GM21528 (cell line): ENCODE measurements around the gene FAM221A.
"Not testable (repeated sequence)": the region's sequence is repeated elsewhere in the genome, so short reads cannot be mapped to it uniquely, and the experiment has no call there.

Source experiments
- ATAC-seq: cut with Tn5 transposase; IDR thresholded peaks from one replicate; pipeline ENCODE4 v1.9.1; 2021; ENCODE audit warnings: mild to moderate bottlenecking, moderate library complexity; ENCODE audit not compliant: unreplicated experiment, low FRiP score

FAM221A gene

DNA sequence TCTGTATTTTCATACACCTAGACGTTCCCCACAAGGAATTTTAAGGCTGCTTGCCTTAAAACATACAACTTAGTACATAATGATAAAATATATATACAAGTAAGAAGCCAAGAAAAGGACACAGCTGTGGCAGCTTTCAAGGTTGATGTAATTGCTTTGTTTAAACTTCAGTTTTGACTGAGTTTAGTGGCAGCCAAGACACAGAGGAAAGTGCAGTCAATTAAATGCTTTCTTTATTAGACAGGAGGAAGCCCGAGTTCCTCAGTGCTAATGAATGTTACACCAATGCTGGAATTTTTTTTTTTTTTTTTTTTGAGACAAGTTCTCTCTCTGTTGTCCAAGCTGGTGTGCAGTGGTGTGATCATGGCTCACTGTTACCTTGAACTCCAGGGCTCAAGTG, 18.8 kb downstream of the FAM221A start:
- no peak for ATAC-seq

DNA sequence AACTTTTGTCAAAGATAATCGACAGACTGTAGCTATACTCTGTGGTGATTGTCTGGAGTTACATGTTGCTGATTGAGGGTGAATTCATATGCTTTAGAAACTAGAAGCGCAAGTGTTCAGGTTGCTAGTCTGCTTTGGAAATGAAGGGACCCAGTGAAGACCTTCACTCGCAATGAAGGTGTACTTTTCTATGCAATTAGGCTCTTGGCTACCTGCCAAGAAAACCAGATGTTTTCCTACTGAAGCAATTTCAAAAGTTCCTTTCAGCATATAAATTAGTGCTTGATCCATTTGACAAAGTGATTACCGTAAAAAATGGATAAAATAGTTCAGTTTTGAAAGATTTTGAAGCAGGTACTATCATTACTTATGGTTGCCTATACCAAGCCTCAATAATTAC, 20.0 kb downstream of the FAM221A start:
- ATAC-seq, result no peak

DNA sequence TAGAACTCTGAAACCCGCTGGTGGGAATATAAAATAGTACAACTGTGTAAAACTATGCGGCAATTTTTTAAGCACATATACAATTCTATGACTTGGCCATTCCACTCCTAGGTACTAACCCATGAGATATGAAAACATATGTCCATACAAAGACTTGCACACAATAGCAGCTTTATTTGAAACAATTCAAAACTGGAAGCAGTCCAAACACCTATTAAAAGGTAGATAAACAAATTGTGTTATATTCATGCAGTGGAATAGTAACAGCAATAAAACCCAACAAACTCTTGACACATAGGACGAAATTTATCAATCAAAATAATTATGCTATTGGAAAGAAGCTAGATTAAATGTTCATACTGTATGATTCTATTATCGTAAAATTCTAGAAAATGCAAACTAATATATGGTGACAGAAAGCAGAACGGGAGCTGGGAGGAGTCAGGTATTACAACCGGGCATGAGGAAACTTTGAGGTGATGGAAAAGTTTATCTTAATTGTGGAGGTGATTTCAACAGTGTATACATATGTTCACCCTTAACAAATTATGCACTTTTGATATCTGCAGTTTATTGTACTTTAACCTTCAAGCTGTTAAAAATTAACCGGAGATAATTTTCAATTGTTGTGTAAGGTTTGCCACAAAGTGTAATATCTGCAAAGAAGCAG, 29.2 kb downstream of the FAM221A start:
- ATAC-seq, result no peak

DNA sequence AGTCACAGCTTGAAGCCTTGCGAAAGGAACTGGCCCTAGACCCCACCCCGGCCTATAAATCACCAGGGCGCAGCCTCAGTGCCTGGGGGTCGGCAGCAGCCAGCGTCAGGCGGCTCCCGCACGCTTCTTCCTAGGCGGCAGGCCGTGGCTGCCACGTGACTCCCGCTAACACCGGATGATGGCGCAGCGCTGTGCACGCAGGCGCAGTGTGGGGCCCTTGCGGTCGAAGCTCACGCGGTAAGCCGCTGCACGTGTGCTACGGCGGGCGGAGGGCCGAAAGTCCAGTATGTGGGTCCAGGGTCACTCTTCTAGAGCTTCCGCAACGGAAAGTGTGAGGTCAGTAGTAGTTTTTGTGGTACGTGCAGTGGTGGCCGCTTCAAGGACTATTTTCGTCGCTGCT, 30.0 kb downstream of the FAM221A start, which contains the start of gene STK31:
TSS of gene STK31 (plus strand) at position 220 of the 400 bp plus-strand sequence. CDS start at position 287, 67 bp downstream.
- ATAC-seq, result no peak

DNA sequence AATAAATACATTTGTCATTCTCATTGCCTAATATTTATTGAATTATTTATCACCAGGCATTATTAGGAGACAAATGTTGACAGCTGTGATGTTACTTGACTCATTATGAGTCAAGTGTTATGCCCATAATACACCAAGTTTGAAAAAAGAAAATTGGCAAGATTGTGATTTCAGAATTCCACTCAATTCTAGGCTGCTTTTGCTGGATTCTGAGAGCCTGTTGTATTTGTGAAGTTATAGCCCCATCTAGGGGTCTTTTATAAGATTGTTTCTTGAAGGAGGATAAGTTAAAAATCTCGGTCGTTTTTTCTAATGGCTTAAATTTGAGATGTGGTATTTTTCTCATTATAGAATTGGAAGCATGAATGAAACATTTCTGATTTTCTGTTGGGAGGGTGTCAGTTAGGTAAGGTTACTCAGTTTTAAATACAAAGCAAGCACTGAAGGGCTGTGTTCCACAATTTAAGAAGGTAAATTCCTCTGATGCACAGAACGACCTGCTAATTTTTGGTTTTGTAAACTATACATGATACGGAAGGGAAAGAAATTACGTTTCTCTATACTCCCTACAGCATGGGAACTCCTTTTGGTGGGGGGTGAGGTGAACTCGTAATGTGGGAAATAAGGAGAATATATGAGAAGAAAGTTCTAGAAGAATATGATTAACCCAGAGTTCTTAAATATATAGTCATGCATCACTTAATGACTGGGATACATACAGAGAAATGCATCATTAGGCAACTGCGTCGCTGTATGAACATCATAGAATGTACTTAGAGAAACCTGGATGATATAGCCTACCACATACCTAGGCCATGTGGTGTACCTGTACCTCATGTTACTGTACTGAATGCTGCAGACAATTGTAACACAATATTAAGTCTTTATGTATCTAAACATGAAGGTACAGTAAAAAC, 32.6 kb downstream of the FAM221A start:
- ATAC-seq, result no peak

DNA sequence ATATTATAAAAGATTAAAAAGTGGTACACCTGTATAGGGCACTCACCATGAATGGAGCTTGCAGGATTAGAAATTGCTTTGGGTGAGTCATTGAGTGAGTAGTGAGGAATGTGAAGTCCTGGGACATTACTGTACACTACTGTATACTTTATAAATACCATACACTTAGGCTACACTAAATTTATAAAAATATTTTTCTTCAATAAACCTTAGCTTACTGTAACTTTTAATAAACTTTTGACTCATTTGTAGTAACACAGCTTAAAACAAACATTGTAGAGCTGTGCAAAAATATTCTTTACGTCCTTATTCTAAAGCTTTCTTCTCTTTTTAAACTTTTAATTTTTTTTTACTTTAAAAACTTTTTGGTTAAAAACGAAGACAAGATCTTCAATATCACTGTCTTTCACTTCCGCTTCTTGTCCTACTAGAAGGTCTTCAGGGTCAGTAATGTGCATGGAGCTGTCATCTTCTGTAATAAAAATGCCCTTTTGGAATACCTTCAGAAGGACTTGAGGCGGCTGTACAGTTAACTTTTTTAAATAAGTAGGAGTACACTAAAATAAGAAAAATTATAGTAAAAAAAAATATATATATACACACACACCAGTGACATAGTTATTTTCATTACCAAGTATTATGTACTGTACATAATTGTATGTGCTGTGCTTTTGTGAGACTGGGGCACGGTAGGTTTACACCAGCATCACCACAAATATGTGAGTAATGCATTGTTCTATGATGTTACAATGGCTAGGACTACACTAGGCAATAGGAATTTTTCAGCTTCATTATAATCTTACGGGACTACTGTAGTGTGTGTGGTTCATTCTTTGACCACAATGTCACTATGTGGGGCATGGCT, 33.5 kb downstream of the FAM221A start:
- ATAC-seq, result no peak

DNA sequence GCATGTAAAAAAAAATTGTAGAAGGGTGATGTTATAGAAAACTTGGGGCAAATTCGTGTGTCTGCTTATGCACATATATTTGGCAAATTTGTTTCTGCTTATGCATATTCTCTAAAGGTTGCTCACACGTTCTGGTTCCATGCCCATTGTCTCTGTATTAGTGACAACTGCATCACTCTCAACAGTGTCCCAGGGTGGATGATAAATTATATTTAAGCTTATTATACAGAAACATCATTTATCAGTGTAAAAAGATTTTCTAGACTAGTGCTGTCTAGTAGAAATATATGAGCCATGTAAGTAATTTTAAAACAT, 34.1 kb downstream of the FAM221A start:
- ATAC-seq, result no peak

DNA sequence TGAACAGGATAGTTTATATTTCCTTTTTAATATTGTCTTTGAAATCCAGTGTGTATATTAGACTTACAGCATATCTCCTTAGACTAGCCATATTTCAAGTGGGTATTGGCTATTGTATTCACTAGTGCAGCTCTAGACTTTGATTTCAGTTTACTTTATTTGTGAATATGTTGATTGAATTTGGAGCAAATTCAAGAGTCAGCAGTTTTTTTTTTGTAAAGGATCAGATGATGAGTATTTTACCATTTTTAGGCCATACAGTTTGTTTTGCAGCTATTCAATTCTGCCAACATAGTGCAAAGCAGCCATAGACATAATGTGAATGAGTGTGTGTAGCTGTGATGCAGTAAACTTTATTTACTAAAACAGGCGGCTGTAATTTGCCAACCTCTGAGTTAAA, 34.6 kb downstream of the FAM221A start:
- no peak for ATAC-seq

DNA sequence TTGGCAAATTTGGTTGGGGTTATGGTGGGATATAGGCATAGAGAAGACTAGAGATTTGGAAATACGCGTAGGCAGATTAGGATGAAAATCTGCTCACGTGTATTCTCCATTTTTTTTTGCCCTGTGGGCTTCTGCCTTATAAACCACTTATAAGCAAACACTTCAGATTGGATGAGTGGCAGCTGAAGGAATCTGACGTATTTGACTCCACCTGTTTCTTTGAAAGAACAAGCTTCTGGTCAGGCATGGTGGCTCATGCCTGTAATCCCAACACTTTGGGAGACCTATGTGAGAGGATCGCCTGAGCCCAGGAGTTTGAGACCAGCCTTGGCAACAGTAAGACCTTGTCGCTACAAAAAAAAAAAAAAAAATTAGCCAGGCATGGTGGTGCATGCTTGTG, 35.1 kb downstream of the FAM221A start:
- ATAC-seq, result no peak

DNA sequence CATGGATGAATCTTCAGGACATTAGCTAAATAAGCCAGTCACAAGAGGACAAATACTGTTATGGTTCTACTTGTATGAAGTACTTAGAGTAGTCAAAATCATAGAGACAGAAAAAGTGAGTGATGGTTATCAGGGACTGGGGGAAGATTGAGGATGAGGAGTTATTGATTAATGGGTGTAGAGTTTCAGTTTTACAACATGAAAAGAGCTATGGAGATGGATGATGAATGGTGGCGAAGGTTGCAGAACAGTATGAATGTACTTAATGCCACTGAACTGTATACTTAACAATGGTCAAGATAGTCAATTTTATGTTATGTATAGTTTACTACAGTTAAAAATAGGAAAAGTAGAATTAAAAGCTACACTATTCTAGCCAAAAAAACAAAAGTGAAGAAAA, 37.8 kb downstream of the FAM221A start:
- ATAC-seq, result no peak

DNA sequence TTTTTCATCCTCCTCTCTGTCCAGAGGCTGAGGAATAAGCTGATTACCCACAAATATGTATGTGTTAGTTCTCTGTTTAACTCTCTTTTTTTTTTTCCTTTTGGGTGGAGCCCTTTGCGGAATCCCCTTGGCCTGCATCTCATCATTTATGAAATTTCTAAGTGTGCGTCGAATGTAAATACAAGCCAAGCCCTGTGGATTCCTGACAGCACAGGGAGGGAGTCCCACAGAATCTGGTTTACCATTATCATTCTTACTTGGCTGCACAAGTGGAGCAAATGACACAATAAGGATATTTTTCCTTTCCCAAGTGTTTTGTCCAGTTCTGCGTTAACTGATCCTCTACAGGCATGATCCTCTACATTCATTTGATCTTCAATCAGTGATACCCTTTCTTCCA, 41.5 kb downstream of the FAM221A start:
- ATAC-seq, result no peak

DNA sequence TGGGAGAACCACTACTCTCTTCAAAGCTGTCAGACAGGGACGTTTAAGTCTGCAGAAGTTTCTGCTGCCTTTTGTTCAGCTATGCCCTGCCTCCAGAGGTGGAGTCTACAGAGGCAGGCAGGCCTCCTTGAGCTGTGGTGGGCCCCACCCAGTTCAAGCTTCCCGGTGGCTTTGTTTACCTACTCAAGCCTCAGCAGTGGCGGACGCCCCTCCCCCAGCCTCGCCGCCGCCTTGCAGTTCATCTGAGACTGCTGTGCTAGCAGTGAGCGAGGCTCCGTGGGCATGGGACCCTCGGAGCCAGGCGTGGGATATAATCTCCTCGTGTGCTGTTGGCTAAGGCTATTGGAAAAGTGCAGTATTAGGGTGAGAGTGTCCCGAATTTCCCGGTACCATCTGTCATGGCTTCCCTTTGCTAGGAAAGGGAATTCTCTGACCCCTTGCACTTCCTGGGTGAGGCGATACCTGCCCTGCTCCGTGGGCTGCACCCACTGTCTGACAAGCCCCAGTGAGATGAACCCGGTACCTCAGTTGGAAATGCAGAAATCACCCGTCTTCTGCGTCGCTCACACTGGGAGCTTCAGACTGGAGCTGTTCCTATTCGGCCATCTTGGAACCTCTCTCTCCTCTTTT, 42.7 kb downstream of the FAM221A start:
- ATAC-seq, result not testable (repeated sequence)

DNA sequence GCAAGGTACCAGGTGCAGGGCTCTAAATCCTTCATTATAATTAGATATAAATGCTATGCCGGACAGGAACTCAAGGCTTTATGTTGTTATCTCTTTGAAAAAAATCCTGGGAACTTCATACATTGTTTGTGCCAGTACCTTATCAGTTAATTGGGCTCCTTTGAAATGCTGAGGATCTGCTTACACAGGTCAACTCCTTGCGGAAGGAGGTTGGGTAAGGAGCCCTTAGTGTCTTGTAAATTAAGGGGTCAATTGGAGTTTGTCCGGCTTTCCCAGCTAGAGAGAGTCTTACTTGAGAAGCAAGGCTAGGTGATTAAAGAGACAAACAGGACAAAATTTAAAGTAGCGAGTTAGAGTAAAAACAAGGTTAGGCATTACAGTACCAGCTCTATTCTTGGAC, 44.1 kb downstream of the FAM221A start:
- not testable (repeated sequence) for ATAC-seq

DNA sequence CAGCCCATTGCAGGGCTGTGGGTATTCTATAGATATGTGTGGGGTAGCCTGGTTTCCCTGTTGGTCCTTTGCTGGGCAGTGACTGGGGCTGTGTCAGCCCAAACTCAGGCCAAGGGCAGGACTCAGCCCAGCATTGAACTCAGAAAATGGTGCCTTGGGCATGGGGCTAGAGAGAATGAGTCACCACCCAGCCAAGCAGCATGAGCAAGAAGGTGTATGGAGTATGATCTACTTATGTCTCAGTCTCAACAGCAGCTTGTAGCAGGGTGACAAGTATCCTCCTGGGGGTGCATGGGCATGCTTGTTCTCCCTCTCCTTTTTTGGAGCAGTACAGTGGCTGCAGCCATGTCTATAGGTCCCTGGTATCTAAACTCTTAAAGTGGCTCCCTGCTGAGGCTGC, 62.1 kb downstream of the FAM221A start:
- no peak for ATAC-seq

DNA sequence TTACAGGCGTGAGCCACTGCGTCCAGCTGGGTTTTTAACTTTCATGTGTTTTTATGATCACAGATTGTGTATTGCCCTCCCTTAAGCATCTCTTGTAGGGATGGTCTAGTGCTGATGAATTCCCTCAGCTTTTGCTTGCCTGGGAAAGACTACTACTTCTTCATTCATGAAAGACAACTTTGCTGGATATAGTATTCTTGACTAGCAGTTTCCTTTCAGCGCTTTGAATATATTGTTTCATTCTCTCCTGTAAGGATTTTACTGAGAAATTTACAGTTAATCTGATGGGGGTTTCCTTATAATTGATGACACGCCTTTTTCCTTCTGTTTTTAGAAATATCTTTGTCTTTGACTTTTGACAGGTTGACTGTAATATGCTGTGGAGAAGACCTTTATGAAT, 63.2 kb downstream of the FAM221A start:
- ATAC-seq, result no peak

DNA sequence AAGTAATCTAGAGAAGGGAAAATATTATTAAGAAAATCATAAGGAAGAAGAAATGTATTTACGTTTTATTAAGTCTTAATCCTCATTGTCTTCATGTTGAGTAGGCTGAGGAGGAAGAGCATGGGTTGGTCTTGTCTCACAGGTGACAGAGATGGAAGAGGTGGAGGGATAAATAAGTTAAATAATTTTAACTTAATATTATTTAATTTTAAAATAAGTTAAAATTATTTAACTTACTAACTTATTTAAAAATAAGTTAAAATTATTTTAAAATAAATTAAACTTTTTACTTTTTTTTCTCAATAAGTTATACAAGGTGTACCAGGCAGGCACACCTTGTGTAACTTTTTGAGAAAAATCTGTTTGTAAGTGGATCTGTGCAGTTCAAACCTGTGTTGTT, 66.6 kb downstream of the FAM221A start:
- no peak for ATAC-seq

DNA sequence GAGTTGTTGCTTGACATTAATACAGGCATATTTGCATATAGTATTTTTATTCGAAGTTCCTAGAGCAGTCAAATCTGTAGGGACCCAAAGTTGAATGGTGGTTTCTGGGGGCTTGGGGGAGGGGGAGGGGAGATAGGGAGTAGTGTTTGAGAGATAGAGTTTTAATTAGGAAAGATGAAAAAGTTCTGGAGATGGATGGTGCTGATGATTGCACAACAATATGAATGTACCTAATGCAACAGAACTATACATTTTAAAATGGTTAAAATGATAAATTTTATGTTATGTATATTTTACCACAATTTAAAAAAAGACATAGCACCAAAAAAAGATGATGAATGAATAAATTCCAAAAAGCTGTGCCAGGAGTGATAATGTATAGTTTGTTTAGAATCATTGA, 71.9 kb downstream of the FAM221A start:
- ATAC-seq, result no peak
